GM03348 (cell line): ENCODE data around the gene NAP1L1.
"Not testable (repeated sequence)": the region's sequence is repeated elsewhere in the genome, so short reads cannot be mapped to it uniquely, and the experiment has no call there.

ENCODE experiments used
- DNase-seq: peaks from one replicate; pipeline ENCODE4 v3.0.0; 2012; ENCODE audit warnings: low spot score

Gene NAP1L1

DNA sequence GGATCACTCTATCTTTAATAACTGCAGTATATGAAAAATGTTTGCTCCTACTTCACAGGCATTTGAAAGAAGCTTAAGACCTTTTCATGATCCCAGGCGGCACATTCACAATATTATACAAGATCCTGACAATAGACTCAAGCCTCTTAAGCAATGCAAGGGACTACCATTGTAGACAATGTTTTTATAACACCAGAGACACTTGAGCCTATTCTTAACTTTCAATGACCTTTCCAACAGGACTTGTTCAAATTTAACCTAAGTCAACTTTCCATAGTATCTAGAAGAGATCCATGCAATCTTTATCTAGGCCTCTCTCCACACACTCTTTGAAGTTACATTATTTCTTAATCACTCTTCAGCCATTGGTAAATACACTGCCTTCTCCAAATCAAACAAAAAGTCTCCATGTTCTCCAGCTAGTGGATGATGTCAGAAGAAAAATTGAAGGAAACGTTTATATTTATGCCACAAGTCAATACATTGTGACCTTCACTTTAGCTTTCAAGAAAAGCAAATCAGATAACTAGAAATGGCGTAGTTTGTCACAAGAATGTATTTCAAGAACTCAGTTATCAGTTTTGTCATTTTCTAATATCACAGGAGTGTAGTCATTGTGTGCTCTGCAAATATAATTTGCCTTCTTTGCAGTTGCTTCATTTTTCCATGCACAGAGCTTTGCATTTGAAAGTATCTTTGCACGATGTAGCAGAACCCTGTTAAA, 94.1 kb downstream of the NAP1L1 start:
- DNase-seq, result no peak

DNA sequence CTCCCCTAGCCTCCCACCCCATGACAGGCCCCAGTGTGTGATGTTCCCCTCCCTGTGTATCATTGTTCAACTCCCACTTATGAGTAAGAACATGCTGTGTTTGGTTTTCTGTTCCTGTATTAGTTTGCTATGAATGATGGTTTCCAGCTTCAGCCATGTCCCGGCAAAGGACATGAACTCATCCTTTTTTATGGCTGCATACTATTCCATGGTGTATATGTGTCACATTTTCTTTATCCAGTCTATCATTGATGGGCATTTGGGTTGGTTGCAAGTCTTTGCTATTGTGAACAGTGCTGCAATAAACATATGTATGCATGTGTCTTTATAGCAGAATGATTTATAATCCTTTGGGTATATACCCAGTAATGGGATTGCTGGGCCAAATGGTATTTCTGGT, 96.8 kb downstream of the NAP1L1 start:
- DNase-seq, result not testable (repeated sequence)
